Ammon's horn (tissue), 1 donor: ENCODE measurements around the gene CDK8.

Experiments used
- DNase-seq: peaks from one replicate; pipeline ENCODE4 v3.0.0-alpha.2; 2016; ENCODE audit warnings: low spot score

The CDK8 gene

DNA sequence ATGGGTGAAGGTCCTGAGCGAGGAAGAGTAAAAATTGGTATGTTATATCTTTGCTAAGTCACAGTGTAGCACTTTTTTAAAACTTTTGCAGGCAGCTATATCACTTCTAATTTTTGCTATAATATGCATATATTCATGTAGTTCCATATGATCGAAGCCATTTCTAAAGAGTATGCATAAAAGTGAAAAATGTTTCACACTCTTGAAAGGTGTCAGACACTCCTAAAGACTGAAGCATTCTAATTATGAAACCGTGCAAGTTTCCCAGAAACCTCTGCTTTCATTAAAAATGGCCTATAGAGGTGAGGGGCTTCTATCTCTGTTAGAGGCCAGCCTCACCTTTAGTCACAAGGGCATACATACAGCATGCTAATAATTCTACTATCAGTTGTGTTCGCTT is 128.9 kb downstream of the CDK8 start:
- no peak for DNase-seq

DNA sequence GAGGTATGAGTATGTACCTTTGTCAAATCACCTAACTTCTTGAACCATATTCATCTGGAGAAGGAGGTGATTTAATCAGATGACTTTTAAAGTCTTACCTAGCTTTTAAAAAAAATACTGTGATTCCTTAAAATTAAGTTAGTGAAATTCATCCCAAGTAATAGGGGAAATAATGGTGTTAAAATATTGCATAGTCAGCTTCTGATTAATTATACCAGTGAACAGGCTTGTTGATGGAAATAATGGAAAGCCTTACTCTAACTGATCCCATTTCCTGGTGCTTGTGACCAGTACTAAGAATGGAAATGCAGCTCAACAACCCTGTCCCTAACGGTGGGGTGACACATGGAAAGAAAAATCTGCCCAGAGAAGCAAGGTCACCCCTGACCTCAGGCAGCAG is 130.7 kb downstream of the CDK8 start:
- DNase-seq: no peak

- no peak for DNase-seq
These were observed 132.1 kb downstream of the CDK8 start for GRCh38 chr13:26386026-26386425.

DNA sequence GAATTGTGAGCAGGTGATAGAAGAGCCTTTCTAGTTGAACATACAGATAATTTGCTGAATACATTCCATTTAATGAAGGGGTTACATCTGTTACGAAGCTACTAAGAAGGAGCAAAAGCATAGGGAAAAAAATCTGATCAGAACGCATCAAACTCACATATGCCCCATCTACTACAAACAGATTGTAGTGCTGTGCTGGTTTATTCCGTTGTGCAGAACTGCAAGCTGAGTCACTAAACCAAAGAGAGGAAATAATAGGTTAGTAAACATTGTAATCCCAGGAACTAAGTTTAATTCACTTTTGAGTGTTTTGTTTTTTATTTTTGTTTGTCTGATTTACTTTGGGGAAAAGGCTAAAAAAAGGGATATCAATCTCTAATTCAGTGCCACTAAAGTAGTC is 136.3 kb downstream of the CDK8 start:
- DNase-seq: peak; percentile 47

DNA sequence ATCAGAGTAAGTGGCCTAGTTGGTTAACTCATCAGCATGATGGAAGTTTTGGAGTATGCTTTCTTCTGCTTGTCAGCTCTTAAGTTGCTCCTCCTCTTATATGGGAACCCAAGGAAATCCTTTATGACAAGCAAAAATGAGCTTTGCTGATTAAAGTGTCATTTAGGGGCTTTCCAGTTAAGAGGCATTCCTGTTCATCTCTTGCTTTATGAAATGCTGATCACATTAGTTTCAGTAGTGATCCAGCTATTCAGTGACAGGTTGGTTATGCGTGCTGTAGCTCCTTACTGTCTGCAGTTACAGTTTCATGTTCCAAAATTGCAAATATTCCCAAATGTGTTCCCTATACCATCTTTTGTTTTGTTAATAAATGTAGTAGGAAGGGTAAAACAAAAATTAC is 146.6 kb downstream of the CDK8 start:
- no peak for DNase-seq

DNA sequence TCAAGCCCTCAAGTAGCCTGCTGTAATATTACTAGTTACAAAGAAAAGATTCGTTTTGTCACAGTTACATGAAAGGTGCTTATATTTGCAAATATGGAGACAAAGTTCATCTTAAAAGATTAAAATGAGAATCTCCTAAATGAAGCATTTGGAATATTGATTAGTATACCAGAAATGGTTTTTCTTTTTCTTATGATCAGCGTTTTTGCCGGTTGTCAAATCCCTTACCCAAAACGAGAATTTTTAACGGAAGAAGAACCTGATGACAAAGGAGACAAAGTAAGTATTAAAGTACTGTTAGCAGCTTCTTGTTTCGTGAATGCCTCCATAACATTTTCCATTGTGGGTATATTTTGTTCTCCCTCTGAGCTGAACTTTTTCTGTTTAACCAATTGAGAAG is 147.1 kb downstream of the CDK8 start:
- DNase-seq: no peak

DNA sequence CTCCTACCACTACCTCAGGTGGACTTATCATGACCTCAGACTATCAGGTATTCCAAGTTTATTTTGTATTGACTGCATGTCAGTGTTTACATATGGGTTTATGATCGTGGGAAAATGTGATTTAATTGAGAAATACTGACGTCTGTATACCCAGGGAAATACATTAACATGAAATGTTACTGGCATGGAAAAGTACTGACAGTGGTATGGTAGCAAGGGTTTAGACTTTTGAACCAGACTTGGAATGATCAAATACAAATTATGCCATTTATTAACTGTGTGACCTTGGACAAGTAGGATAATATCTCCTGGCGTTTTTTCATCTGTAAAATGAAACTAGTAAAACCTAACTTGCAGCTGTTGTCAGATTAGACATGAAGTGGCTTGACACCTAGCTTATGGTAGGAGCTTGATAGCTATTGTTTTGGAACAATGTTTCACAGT is 147.7 kb downstream of the CDK8 start:
- no peak for DNase-seq

DNA sequence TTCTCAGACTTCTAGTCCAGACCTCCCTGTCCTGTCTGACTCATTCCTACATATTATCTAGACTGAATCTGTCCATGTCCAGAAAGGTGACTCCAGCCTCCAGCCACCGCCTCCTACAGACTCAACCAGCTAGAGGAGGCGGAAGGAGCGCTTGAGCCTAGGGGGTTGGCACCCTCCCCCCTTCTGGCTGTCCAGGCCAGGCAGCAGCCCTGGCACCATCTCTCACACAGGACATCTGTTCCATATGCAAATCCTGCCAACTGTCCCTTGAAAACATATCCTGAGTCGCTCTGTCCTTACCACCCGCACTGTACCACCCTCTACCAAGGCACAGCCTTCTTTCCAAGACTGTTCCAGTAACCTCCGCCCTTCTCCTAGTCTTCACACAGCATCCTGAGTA is 152.9 kb downstream of the CDK8 start:
- no peak for DNase-seq

- DNase-seq: no peak
These were observed 157.3 kb downstream of the CDK8 start for GRCh38 chr13:26411206-26411605.

GRCh38 chr13:26412263-26412662 is 158.3 kb downstream of the CDK8 start:
- DNase-seq: no peak

DNA sequence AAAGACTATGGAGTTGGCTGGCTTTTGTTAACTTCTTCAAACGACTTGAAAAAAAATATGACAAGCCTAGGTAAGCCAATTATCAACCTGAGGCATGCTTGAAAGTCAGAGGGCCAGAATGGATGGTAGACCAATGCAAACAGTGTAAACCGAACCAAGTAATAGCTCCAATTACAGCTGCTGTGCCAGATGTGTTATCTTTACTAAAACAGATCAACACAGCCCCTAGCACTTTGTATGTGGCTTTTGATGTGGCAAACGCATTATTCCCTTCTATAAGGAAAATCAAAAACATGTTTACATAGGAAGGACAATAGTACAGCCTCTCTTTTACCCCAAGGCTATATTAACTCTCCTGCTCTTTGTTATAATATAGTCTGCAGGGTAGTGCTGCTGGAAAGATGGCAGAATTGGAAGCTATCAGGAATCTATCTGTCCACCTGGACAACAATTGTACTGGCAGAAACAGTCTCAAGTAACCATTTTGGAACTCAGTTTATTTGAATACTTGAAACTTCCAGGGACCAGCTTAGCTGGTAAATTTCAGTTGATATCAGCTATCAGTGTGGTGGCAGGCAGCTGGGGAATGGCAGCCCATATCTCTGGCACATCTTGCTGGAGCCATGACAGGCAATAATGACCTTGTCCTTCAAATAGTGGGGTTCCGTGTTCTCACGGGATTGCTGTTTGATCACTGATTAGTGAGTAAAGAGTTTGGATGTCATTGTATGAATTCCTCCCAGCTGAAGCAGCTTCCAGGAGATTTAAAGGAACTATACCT is 159.2 kb downstream of the CDK8 start:
- no peak for DNase-seq

- no peak for DNase-seq
These were observed 166.5 kb downstream of the CDK8 start for GRCh38 chr13:26420282-26420960.

- DNase-seq: no peak
These were observed 168.1 kb downstream of the CDK8 start for GRCh38 chr13:26422036-26422435.

- DNase-seq: peak; percentile 14
These were observed 169.7 kb downstream of the CDK8 start for GRCh38 chr13:26423629-26424028.

DNA sequence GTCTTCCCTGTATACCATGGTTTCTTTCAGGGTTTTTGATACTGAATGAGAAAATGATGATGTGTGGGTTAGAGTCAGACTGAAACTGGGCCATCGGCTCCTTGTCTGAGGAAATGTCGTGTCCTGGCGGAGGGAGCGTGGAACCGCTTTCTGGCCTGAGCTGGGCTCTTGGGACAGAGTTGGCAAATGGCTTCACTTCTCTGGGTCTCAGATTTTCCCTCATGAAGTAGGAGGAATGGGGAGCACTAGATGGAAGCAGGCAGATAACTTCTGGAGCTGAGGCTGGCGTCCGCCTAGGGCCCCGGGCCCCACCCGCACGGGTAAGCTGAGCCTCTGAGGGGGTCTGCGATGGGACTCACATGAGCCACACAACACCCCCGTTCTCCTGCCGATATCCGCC is 170.3 kb downstream of the CDK8 start:
- no peak for DNase-seq

- no peak for DNase-seq
These were observed 171.8 kb downstream of the CDK8 start for GRCh38 chr13:26425443-26426358.

- no peak for DNase-seq
These were observed 179.8 kb downstream of the CDK8 start for GRCh38 chr13:26433776-26434175.

DNA sequence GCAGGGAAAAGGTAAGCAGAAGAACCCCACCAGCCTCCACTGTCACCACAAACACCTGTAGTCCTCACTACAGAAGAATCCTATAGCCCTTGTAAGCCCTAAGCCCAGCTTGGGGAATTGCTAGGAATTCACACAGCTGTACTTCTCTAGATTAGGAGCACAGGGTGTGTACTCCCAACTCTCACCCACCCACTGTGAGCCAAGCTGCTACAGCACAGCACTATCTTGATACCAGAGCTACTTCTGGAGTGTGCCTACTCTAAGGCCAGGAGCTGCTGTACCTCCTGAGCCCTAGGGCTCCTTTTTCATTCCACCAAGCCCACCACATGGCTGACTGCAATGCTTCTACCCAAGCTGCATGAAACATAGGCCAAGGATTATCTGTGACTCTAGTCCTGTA is 181.2 kb downstream of the CDK8 start:
- DNase-seq: no peak

GRCh38 chr13:26435646-26436045 is 181.7 kb downstream of the CDK8 start:
- DNase-seq: no peak

- no peak for DNase-seq
These were observed 183.0 kb downstream of the CDK8 start for GRCh38 chr13:26436914-26437313.

GRCh38 chr13:26440111-26440510 is 186.2 kb downstream of the CDK8 start:
- DNase-seq: peak; percentile 15

DNA sequence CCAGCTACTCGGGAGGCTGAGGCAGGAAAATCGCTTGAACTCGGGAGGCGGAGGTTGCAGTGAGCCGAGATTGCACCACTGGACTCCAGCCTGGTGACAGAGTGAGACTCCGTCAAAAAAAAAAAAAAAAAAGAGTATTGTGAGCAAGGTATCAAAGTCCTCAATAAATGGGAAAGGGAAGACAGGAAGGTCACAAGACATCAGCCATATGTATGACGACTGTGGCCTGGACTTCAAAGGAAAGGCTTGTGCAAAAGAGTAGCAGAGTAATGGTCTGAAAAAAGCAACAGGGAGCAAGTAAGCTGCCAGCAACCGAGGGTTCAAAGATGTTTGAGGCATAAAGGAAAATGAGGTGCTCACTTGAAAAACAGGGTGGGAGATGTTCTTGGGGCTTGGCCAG is 187.5 kb downstream of the CDK8 start:
- no peak for DNase-seq

GRCh38 chr13:26442541-26442940 is 188.6 kb downstream of the CDK8 start:
- no peak for DNase-seq
